GM13977 (cell line): ENCODE data around the gene YEATS4.
"Not testable (repeated sequence)": the region's sequence is repeated elsewhere in the genome, so short reads cannot be mapped to it uniquely, and the experiment has no call there.

ENCODE experiments used
- DNase-seq: peaks from one replicate; pipeline ENCODE4 v3.0.0; 2012; ENCODE audit warnings: low spot score
- in situ Hi-C: fragments of 300-500 bp; cut with MboI; formaldehyde crosslinking; loops from one replicate; pipeline ENCODE4 v1.12.0; 2022; ENCODE audit warnings: low sequenced_read_pairs, low pct_unique_long_range_greater_than_20kb, mixed read lengths, inconsistent platforms; ENCODE audit not compliant: unreplicated experiment
- TF ChIP-seq, protein P1 (sequence below): IDR thresholded peaks from 2 replicates; pipeline ENCODE4 v1.5.1; 2012; ENCODE audit warnings: mild to moderate bottlenecking, control low read depth; ENCODE audit not compliant: insufficient read depth; ENCODE audit errors: extremely low read depth, missing control alignments

The YEATS4 gene

DNA sequence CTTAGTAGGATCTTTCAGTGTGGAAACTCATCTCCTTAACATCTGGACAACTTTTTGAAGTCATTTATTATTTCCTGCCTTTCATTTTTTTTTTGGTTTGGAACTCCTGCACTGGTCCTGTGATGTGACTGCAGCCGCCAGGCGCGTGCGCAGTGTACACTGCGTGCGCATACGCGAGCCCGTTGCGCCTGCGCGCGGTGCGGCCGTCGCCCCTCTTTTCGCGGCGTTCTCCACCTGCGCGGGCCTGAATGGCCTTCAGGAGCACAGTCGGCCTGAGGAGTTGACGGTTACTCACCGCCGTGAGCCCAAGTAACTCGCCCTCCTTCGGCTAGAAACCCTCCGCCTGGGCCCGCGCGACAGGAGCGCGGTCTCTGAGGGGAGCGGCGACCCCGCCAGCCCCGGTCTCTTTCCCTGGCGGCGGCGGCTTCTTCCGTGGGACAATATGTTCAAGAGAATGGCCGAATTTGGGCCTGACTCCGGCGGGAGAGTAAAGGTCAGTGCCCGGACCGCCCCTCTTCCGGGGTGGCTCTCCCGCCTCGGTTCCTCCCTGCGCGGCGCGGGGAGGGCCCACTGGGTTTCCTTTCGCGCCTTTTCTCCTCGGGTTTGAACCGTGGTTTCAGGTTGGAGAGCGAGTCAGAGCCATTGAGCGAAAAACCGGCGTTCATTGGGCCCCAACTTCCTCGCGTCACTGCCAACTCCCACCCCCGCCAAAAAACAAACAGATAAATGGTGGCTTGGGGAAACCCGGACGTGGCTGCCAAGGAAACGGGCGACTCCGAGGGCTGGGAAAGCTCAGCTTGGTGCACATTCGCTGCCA lies at the start of gene YEATS4:
TSS of gene YEATS4 (plus strand) at position 213 of the 817 bp plus-strand sequence. CDS start at position 443, 230 bp downstream.
- in situ Hi-C loops, result no loop called here
- TF ChIP-seq, protein P1, sequence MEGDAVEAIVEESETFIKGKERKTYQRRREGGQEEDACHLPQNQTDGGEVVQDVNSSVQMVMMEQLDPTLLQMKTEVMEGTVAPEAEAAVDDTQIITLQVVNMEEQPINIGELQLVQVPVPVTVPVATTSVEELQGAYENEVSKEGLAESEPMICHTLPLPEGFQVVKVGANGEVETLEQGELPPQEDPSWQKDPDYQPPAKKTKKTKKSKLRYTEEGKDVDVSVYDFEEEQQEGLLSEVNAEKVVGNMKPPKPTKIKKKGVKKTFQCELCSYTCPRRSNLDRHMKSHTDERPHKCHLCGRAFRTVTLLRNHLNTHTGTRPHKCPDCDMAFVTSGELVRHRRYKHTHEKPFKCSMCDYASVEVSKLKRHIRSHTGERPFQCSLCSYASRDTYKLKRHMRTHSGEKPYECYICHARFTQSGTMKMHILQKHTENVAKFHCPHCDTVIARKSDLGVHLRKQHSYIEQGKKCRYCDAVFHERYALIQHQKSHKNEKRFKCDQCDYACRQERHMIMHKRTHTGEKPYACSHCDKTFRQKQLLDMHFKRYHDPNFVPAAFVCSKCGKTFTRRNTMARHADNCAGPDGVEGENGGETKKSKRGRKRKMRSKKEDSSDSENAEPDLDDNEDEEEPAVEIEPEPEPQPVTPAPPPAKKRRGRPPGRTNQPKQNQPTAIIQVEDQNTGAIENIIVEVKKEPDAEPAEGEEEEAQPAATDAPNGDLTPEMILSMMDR, result no peak
- peak; percentile 92 for DNase-seq

DNA sequence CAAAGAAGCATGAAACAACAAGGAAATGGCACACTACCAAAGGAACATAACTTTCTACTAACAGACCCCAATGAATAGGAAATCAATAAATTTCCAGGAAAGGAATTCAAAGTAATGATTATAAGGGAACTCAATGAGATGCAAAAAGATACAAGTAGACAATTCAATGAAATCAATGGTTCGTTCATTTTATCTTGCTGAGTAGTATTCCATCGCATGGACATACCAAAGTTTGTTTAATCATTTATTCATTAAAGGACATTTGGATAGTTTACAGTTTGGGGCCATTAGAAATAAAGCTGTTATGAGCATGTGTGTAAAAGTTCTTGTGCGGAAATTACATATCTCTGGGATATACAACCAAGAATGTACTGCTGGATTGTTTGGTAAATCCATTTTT lies 46.3 kb upstream of the YEATS4 start:
- TF ChIP-seq, protein P1, result no peak
- DNase-seq, result no peak
- in situ Hi-C loops, result no loop called here

DNA sequence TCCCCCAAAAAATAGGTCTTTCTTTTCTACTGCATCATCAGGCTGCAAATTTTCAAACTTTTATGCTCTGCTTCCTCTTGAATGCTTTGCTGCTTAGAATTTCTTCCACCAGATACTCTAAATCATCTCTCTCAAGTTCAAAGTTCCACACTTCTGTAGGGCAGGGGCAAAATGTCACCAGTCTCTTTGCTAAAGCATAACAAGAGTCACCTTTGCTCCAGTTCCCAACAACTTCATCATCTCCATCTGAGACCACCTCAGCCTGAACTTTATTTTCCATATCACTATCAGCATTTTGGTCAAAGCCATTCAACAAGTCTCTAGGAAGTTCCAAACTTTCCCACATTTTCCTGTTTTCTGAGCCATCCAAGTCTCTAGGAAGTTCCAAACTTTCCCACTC lies 42.8 kb upstream of the YEATS4 start:
- DNase-seq, in situ Hi-C loops: not testable (repeated sequence)

DNA sequence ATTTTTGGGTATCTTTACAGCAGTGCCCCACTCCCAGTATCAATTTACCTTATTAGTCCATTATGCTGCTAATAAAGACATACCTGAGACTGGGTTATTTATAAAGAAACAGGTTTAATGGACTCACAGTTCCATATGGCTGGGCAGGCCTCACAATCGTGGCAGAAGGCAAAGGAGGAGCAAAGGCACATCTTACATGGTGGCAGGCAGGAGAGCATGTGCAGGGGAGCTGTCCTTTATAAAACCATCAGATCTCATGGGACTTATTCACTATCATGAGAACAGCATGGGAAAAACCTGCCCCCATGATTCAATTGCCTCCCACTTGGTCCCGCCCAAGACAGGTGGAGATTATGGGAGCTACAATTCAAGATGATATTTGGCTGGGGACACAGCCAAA lies 42.3 kb upstream of the YEATS4 start:
- in situ Hi-C loops, DNase-seq: not testable (repeated sequence)

DNA sequence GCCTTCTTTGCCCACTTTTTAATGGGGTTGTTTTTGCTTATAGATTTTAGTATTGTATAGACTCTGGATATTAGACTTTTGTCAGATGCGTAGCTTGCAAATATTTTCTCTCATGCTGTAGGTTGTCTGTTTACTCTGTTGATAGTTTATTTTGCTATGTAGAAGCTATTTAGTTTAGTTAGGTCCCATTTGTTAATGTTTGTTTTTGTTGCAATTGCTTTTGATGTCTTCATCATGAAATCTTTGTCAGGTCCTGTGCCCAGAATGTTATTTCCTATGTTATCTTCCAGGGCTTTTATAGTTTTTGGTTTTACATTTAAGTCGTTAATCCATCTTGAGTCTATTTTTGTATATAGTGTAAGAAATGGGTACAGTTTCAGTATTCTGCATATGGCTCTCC lies 41.3 kb upstream of the YEATS4 start:
- TF ChIP-seq, protein P1, result no peak
- in situ Hi-C loops, result no loop called here
- DNase-seq, result no peak

DNA sequence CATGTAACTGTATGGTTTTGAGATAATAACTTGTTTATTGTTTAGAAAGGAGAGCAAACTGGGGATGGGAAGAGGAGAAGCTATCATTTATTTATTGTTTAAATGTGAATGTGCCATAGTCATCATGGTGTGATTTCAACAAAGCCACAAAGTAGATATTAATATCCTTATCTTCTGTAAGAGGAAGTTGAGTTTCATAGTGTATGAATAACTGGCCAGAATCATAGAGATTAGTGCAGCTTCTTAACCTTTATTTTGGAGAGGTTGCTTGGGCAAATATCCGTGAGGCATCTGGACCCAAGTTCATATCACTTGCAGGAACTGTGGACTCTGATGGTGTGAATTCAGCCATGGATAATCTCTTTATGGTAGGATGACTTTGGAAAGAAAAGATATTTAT lies 38.2 kb upstream of the YEATS4 start:
- TF ChIP-seq, protein P1, result no peak
- in situ Hi-C loops, result no loop called here
- DNase-seq, result no peak

DNA sequence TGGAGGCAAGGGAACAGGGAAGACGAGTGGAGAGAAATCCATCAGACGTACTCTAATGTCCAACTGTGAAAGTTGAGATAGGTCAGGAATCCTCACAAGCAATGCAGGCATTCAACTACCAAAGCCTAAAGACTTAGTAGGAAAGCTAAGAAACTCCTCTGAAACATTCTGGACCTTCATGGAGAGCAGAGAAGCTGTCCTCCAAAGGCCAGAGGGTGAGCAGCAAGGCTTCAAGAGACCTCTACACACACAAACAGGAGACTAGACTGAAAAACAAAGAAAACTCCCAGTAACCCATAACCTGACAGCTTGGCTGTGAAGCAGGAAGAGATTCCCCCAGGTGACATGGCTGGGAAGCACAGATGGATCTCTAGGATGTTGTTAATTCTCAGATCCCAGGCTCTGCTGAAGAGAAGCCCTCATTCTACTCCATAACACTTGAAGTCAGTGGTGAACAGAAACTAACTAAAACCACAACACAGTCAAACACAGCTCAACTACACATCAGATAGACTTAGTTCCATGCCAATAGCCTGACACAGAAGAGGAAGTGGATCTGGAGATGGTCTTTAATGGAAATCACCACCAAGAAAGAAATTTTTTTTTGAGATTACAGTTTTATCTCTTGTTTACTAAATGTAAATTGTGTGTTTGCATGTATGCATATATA lies 34.6 kb upstream of the YEATS4 start:
- in situ Hi-C loops, result no loop called here
- DNase-seq, result peak; percentile 29
- TF ChIP-seq, protein P1, result no peak
